ENCODE results near the gene ME2. TPM values are rescaled to one million over a fixed set of nuclear protein-coding genes. Genes with fewer than 3 reads are reported as not detected.
"Not testable (repeated sequence)": the region's sequence is repeated elsewhere in the genome, so short reads cannot be mapped to it uniquely, and the experiment has no call there.

The ME2 gene
- total RNA-seq, 4 donors from 2014 or later, result 11.8 to 60.8 (median 48.1) TPM

DNA sequence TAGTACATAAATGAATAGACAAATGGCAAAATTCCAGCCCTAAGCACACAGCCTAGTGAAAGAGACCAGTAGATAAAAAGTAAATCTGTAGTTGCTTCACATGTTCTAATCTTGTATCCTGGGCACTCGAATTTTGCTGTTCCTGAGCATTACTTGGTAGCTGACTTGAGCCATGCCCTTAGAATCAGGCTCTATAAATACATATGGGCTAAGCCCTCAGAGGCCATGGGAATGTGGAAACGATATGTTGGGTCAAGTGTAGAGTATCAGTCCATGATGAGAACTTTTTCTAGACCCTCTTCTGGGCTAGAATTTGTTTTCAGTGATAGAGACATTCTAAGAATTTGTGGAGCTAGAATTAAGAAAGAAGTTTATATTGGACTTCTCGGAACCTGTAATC is 110.8 kb downstream of the ME2 start:
- intact Hi-C loops (cut with DNase I; ENCODE audit: low total_unique reads), result no loop called here
- no peaks in the 10 kb centered on the region for H3K9me3 ChIP-seq
- H3K27ac ChIP-seq, result no peak overlapping the region
- H3K4me3 ChIP-seq, result no peak overlapping the region
- TF ChIP-seq, protein P1, sequence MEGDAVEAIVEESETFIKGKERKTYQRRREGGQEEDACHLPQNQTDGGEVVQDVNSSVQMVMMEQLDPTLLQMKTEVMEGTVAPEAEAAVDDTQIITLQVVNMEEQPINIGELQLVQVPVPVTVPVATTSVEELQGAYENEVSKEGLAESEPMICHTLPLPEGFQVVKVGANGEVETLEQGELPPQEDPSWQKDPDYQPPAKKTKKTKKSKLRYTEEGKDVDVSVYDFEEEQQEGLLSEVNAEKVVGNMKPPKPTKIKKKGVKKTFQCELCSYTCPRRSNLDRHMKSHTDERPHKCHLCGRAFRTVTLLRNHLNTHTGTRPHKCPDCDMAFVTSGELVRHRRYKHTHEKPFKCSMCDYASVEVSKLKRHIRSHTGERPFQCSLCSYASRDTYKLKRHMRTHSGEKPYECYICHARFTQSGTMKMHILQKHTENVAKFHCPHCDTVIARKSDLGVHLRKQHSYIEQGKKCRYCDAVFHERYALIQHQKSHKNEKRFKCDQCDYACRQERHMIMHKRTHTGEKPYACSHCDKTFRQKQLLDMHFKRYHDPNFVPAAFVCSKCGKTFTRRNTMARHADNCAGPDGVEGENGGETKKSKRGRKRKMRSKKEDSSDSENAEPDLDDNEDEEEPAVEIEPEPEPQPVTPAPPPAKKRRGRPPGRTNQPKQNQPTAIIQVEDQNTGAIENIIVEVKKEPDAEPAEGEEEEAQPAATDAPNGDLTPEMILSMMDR (IDR thresholded peaks at IDR 0.05), result no peak
- TF ChIP-seq POLR2A (IDR thresholded peaks at IDR 0.05), result no peak
- H3K27me3 ChIP-seq, result no peaks in the 10 kb centered on the region
- DNase-seq, result no peak
- no peaks in the 10 kb centered on the region for H3K36me3 ChIP-seq
- H3K4me1 ChIP-seq, result no peaks in the 10 kb centered on the region

DNA sequence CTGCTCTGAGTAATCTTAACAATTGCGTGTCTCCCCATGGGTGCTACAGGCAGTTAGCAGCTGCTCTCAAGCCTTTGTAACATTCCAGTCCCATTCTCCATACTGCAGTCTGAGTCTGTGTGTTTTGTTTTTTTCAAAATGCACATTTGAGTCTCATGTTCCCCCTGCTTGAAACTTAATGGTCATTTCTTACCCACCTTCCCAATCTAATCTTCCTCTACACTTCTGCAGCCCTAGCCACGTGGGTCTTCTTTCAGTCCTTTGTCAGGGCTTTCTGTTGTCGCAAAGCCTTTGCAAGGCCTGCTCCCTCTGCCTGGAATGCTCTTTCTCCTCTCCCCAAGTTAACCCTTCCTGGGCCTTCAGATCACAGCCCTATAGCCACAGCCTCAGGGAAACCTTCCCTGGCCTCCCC is 113.4 kb downstream of the ME2 start:
- H3K4me1 ChIP-seq, result no peaks in the 10 kb centered on the region
- no peaks in the 10 kb centered on the region for H3K36me3 ChIP-seq
- no peak for DNase-seq
- no peaks in the 10 kb centered on the region for H3K27me3 ChIP-seq
- intact Hi-C loops (cut with DNase I; ENCODE audit: low total_unique reads), result no loop called here
- no peak overlapping the region for H3K4me3 ChIP-seq
- TF ChIP-seq POLR2A (IDR thresholded peaks at IDR 0.05), result no peak
- TF ChIP-seq, protein P1 (IDR thresholded peaks at IDR 0.05), result no peak
- no peak overlapping the region for H3K27ac ChIP-seq
- H3K9me3 ChIP-seq, result no peaks in the 10 kb centered on the region

DNA sequence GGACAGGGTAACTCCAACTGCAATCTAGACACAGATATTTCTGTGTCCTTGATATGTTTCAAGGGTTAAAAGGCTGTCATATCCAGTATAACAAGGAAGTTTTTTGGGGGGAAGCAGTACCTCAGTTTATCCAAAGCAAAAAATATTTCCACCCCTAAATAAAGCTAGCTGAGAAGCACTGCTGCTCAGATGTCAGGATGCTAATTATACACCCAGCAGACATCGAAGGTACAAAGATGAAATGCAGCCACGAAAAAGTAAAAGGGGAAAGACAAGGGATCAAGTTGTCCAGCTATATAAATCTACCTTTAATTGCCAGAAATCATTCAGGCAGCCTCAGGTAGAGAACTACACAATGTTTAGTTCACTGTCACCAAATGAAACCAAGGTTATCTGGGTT is 115.1 kb downstream of the ME2 start:
- Histone ChIP-seq H3K4me1 (no peaks in the 10 kb centered on the region), H3K9me3 (no peaks in the 10 kb centered on the region), H3K4me3 (no peak overlapping the region), H3K27me3 (no peaks in the 10 kb centered on the region), H3K27ac (no peak overlapping the region), H3K36me3 (no peaks in the 10 kb centered on the region)
- intact Hi-C loops (cut with DNase I; ENCODE audit: low total_unique reads), result no loop called here
- no peak for DNase-seq
- TF ChIP-seq, protein P1 (IDR thresholded peaks at IDR 0.05), result no peak
- TF ChIP-seq POLR2A (IDR thresholded peaks at IDR 0.05), result no peak

DNA sequence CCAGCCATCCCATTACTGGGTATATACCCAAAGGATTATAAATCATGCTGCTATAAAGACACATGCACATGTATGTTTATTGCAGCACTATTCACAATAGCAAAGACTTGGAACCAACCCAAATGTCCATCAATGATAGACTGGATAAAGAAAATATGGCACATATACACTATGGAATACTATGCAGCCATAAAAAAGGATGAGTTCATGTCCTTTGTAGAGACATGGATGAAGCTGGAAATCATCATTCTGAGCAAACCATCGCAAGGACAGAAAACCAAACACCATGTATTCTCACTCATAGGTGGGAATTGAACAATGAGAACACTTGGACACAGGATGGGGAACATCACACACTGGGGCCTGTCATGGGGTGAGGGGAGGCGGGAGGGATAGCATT is 124.3 kb downstream of the ME2 start:
- H3K4me3 ChIP-seq; intact Hi-C loops (cut with DNase I; ENCODE audit: low total_unique reads); H3K9me3 ChIP-seq; DNase-seq; H3K36me3 ChIP-seq; H3K4me1 ChIP-seq; H3K27ac ChIP-seq; H3K27me3 ChIP-seq: not testable (repeated sequence)

Small RNAs within 50 kb of the gene (small RNA-seq; reads per million reads assigned to genes)
- gene RF00019, result not detected

Other genes with a start within 250 kb of the ME2 start
- gene MRO, start 59.1 kb upstream of the ME2 start, total RNA-seq, result under 1 TPM in 3 of 4 donors, not detected in 1; 0.24 to 0.28 (median 0.26) TPM
- gene ELAC1, start 88.9 kb downstream of the ME2 start, total RNA-seq, result 10 to 100 TPM in 2 of 4 donors, 1 to 10 TPM in 2; 4.1 to 26.2 (median 9.4) TPM
- gene SMAD4, start 151.1 kb downstream of the ME2 start, total RNA-seq, result 100 to 1,000 TPM; 104 to 198 (median 141) TPM

All from uterus (tissue), 4 donors.